Astrocyte of the cerebellum (primary cell): ENCODE data around the gene MID1IP1.

Experiments used
- DNase-seq: peaks from one replicate; pipeline ENCODE4 v3.0.0-alpha.2; 2011; ENCODE audit warnings: low read depth
- H3K4me3 ChIP-seq: 2 replicates; pipeline ENCODE4 v1.5.1; 2011; ENCODE audit warnings: mild to moderate bottlenecking, low read depth, low read length, moderate library complexity
- CTCF ChIP-seq: IDR thresholded peaks from 2 replicates; pipeline ENCODE4 v1.5.1; 2012; ENCODE audit warnings: low read length, low read depth, moderate library complexity, mild to moderate bottlenecking; ENCODE audit errors: missing control alignments
- in situ Hi-C: cut with HindIII; loops from 2 replicates; pipeline ENCODE4 v1.10.0; 2017; ENCODE audit warnings: low sequenced_read_pairs

The MID1IP1 gene

DNA sequence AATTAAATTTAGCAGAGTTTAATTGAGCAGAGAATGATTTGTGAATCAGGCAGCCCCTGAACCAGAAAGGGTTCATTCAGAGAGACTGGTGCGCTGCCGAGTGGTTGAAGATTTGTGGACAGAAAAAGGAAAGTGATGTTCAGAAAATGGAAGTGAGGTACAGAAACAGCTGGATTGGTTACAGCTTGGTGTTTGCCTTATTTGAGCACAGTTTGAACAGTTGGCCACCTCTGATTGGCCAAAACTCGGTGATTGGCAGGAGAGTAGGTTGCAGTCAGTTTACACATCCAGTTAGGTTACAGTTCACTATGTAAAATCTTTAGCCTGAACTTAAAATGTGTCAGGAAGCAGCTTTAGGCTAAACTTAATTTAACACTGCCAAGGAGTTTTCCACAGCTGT, 14.9 kb downstream of the MID1IP1 start:
- DNase-seq = no peak
- no peak for TF ChIP-seq CTCF
- H3K4me3 ChIP-seq = no peak overlapping the region
- in situ Hi-C loops = no loop called here

- TF ChIP-seq CTCF = no peak
- H3K4me3 ChIP-seq = no peak overlapping the region
- DNase-seq = no peak
- in situ Hi-C loops = no loop called here
These were observed 15.9 kb downstream of the MID1IP1 start for GRCh38 chrX:38817004-38817703.

DNA sequence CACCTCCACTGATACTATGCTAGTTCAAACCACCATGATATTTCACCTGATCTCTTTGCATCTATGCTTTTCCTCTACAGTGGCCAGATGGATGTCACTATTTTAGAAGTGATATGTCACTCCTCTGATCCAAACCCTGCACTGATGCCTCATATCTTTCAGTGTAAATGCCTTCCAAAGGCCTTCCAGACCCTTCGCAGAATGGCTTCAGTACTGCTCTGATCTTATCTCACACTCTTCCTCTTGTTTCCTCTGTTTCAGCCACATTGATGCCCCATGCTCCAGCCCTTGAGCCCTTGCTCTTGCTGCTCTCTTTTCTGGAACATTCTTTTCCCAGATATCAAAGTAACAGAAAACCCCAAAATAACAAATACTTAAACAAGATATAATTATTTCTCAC, 17.9 kb downstream of the MID1IP1 start:
- DNase-seq = no peak
- no peak for TF ChIP-seq CTCF
- H3K4me3 ChIP-seq = no peak overlapping the region
- in situ Hi-C loops = no loop called here

- H3K4me3 ChIP-seq = no peak overlapping the region
- no peak for DNase-seq
- in situ Hi-C loops = no loop called here
- TF ChIP-seq CTCF = no peak
These were observed 18.4 kb downstream of the MID1IP1 start for GRCh38 chrX:38819709-38820108.

DNA sequence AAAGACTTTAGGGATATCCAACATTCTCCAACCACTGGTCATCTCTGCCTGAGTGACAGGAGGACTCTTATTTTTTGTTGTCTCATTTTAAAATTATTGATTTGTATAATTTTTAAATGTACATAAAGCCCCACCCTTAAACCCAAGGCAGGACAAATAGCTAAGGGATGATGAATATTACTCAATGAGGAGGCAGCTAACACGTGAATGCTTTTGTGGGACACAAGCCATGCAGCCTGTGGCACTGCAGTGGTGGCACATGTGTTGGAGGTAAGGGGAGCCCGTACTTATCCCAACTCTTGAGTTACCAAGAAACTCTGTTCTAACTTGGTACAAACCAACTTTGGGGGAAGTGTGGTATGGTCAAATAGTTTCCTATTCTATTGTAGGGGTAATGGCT, 19.5 kb downstream of the MID1IP1 start:
- in situ Hi-C loops = no loop called here
- DNase-seq = no peak
- no peak for TF ChIP-seq CTCF
- no peak overlapping the region for H3K4me3 ChIP-seq

- no peak for TF ChIP-seq CTCF
- no peak overlapping the region for H3K4me3 ChIP-seq
- DNase-seq = no peak
- in situ Hi-C loops = no loop called here
These were observed 22.9 kb downstream of the MID1IP1 start for GRCh38 chrX:38824176-38824575.
